Measurements from ENCODE around the gene DENND1A.
A peak's percentile ranks its signal among the peaks of the same experiment; 100 is the strongest.

Gene DENND1A

GRCh38 chr9:123354806-123355508 lies 575.0 kb downstream of the DENND1A start:
- DNase-seq (ENCODE audit: low read depth), result no peak

- peak; percentile 25 for DNase-seq (ENCODE audit: low read depth)
Measured at GRCh38 chr9:123353984-123354591, 575.8 kb downstream of the DENND1A start.

GRCh38 chr9:123353041-123353440 lies 576.9 kb downstream of the DENND1A start:
- DNase-seq (ENCODE audit: low read depth), result no peak

- DNase-seq (ENCODE audit: low read depth), result no peak
Measured at GRCh38 chr9:123350590-123351310, 579.2 kb downstream of the DENND1A start.

- DNase-seq (ENCODE audit: low read depth), result peak; percentile 23
Measured at GRCh38 chr9:123349691-123350480, 580.0 kb downstream of the DENND1A start.

GRCh38 chr9:123349033-123349432 lies 580.9 kb downstream of the DENND1A start:
- no peak for DNase-seq (ENCODE audit: low read depth)

GRCh38 chr9:123348317-123348992 lies 581.5 kb downstream of the DENND1A start:
- DNase-seq (ENCODE audit: low read depth), result no peak

GRCh38 chr9:123347289-123348060 lies 582.5 kb downstream of the DENND1A start:
- DNase-seq (ENCODE audit: low read depth), result no peak

GRCh38 chr9:123346826-123347225 lies 583.1 kb downstream of the DENND1A start:
- no peak for DNase-seq (ENCODE audit: low read depth)

GRCh38 chr9:123346026-123346425 lies 583.9 kb downstream of the DENND1A start:
- no peak for DNase-seq (ENCODE audit: low read depth)

- no peak for DNase-seq (ENCODE audit: low read depth)
Measured at GRCh38 chr9:123345567-123345955, 584.4 kb downstream of the DENND1A start.

- no peak for DNase-seq (ENCODE audit: low read depth)
Measured at GRCh38 chr9:123344192-123344949, 585.6 kb downstream of the DENND1A start.

GRCh38 chr9:123343443-123344191 lies 586.3 kb downstream of the DENND1A start:
- DNase-seq (ENCODE audit: low read depth), result no peak

- DNase-seq (ENCODE audit: low read depth), result no peak
Measured at GRCh38 chr9:123342247-123342646, 587.7 kb downstream of the DENND1A start.

GRCh38 chr9:123341816-123342215 lies 588.1 kb downstream of the DENND1A start:
- no peak for DNase-seq (ENCODE audit: low read depth)

GRCh38 chr9:123339666-123340510 lies 590.0 kb downstream of the DENND1A start:
- DNase-seq (ENCODE audit: low read depth), result peak; percentile 11

- DNase-seq (ENCODE audit: low read depth), result peak; percentile 26
Measured at GRCh38 chr9:123338710-123339665, 590.9 kb downstream of the DENND1A start.
